T-helper 17 cell (primary cell): ENCODE measurements around the gene BHLHE40. TPM values are rescaled to one million over a fixed set of nuclear protein-coding genes. Genes with fewer than 3 reads are reported as not detected.
A peak's percentile ranks its signal among the peaks of the same experiment; 100 is the strongest.
"Not testable (repeated sequence)": the region's sequence is repeated elsewhere in the genome, so short reads cannot be mapped to it uniquely, and the experiment has no call there.

Experiments used
- ATAC-seq: fragments of 150-1000 bp; cut with Tn5 transposase; 2 replicates; pipeline ENCODE4 v1.10.0; 2021; ENCODE audit warnings: mild to moderate bottlenecking, moderate library complexity
- DNase-seq, 3 donors: peaks; one replicate each; pipeline versions ENCODE4 v3.0.0 to v3.0.0-alpha.2; 2020 to 2021
- H3K9me3 ChIP-seq: one replicate; pipeline ENCODE4 v1.7.0; 2013; ENCODE audit warnings: low read length, mild to moderate bottlenecking; ENCODE audit not compliant: control insufficient read depth, poor library complexity, severe bottlenecking
- H3K27ac Mint-ChIP-seq: one replicate; pipeline ENCODE4 v1.8.0; 2022; ENCODE audit warnings: mild to moderate bottlenecking, moderate library complexity, mixed read lengths
- H3K27me3 Mint-ChIP-seq: one replicate; pipeline ENCODE4 v1.8.0; 2022; ENCODE audit warnings: mixed read lengths
- H3K36me3 Mint-ChIP-seq: one replicate; pipeline ENCODE4 v1.8.0; 2022; ENCODE audit warnings: low read depth, mixed read lengths
- H3K4me1 Mint-ChIP-seq: one replicate; pipeline ENCODE4 v1.8.0; 2022; ENCODE audit warnings: mild to moderate bottlenecking, mixed read lengths
- H3K4me3 Mint-ChIP-seq: one replicate; pipeline ENCODE4 v1.8.0; 2022; ENCODE audit warnings: mild to moderate bottlenecking, moderate library complexity, mixed read lengths
- total RNA-seq, 4 donors: library from RNA in 2 of 4; stranded (reverse) in 2 of 4; gene quantifications; one replicate each; pipeline ENCODE4 v1.2.3 and lab custom pipeline; 2022 to 2026

The BHLHE40 gene
- total RNA-seq, 2 donors from 2014 or later = 295 to 329 TPM

DNA sequence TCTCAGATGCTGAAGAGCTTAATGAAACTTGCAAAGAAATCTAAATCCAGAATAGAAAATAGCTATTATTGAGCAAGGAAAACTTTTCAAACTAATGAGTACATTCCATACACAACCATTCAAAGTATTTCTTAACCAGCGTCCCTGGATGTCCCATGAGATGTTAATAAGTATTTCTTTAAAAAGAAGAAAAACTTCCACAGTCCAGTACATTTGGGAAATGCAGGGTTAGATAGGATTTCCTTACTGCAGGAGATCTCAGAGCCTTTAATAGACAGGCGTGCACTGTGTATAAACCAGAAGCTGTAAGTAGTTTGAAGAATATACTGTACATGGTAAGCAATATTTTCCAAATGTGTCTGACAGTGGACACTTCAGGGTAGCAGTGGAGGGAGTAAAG, 29.6 kb upstream of the BHLHE40 start:
- H3K4me3 Mint-ChIP-seq = no peak overlapping the region
- DNase-seq = no peak
- no peaks in the 10 kb centered on the region for H3K4me1 Mint-ChIP-seq
- H3K9me3 ChIP-seq = no peaks in the 10 kb centered on the region
- H3K27ac Mint-ChIP-seq = no peak overlapping the region
- no peaks in the 10 kb centered on the region for H3K36me3 Mint-ChIP-seq
- no peaks in the 10 kb centered on the region for H3K27me3 Mint-ChIP-seq
- no peak for ATAC-seq

GRCh38 chr3:4950351-4950784, 28.9 kb upstream of the BHLHE40 start:
- no peak for DNase-seq
- Mint-ChIP-seq H3K4me3 (no peak overlapping the region), H3K36me3 (no peaks in the 10 kb centered on the region), H3K27ac (no peak overlapping the region), H3K4me1 (no peaks in the 10 kb centered on the region), H3K27me3 (no peaks in the 10 kb centered on the region)
- ATAC-seq = no peak
- H3K9me3 ChIP-seq = no peaks in the 10 kb centered on the region

- H3K27ac Mint-ChIP-seq = peak overlapping the region; percentile 75
- H3K27me3 Mint-ChIP-seq = no peaks in the 10 kb centered on the region
- H3K36me3 Mint-ChIP-seq = no peaks in the 10 kb centered on the region
- H3K4me1 Mint-ChIP-seq = no peaks in the 10 kb centered on the region
- peak overlapping the region; percentile 58 for H3K4me3 Mint-ChIP-seq
- no peaks in the 10 kb centered on the region for H3K9me3 ChIP-seq
- DNase-seq (no peak), ATAC-seq (no peak)
These were observed 28.3 kb upstream of the BHLHE40 start for GRCh38 chr3:4950948-4951347.

- DNase-seq (no peak), ATAC-seq (no peak)
- Mint-ChIP-seq H3K36me3 (peaks cover 2% of the 10 kb centered on the region), H3K4me3 (no peak overlapping the region), H3K27me3 (peaks cover 7% of the 10 kb centered on the region), H3K27ac (no peak overlapping the region), H3K4me1 (no peaks in the 10 kb centered on the region)
- H3K9me3 ChIP-seq = no peaks in the 10 kb centered on the region
These were observed 26.1 kb upstream of the BHLHE40 start for GRCh38 chr3:4953119-4953518.

DNA sequence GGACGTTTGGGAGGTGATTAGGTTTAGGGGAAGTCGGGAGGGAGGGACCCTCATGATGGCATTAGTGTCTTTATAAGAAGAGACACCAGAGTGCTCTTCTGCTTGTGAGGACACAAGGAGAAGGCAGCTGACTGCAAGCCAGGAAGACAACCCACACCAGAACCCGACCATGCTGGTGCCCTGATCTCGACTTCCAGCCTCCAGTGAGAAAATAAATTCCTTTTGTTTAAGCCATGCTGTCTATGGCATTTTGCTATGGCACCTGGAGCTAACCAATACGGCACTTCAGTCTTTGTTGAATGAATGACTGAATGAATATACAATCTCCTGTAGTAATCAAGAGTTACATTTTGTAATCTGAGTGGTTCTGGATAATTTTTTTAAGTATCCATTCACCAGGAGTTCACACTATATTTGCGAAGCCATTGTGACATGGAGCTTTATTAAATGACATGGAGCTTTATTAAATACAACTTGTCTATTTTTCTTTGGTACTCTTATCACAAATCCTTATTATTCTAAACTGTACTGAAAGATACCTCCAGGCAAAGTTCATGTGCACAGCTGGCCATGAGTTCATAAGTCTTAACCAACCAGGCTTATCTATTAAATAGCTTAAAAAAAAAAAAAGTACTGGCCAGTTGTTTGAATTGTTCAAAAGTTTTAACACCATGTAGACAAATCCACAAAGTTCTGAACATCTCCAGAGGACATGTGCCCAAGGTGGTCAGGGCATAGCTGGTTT, 24.8 kb upstream of the BHLHE40 start:
- DNase-seq = no peak
- Mint-ChIP-seq H3K4me1 (no peaks in the 10 kb centered on the region), H3K4me3 (no peak overlapping the region), H3K27me3 (peaks cover 7% of the 10 kb centered on the region), H3K27ac (peak overlapping the region; percentile 46), H3K36me3 (peaks cover 2% of the 10 kb centered on the region)
- ATAC-seq = no peak
- no peaks in the 10 kb centered on the region for H3K9me3 ChIP-seq

GRCh38 chr3:4956099-4956498, 23.1 kb upstream of the BHLHE40 start:
- peaks cover 7% of the 10 kb centered on the region for H3K27me3 Mint-ChIP-seq
- no peaks in the 10 kb centered on the region for H3K9me3 ChIP-seq
- peak overlapping the region; percentile 34 for H3K27ac Mint-ChIP-seq
- no peak overlapping the region for H3K4me3 Mint-ChIP-seq
- peaks cover 2% of the 10 kb centered on the region for H3K36me3 Mint-ChIP-seq
- H3K4me1 Mint-ChIP-seq = no peaks in the 10 kb centered on the region
- no peak for DNase-seq
- ATAC-seq = no peak

DNA sequence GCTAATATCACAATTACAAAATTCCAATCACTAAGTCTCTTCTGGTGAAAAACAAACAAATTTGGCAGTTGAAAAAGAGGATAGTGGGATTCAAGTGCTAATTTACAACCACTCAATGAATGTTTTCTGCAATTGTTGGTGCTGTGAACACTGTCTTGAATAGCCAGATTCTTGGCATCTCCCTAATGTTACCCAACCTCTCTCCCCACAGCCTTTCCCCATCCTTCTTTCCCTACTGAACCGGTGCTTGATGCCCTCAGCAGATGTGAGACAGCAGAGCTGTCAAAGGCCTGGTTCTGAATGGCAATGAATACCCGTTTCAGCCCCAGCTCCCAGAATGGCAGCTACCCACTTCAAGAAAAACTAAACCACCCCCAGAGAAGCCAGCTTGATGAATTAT, 22.5 kb upstream of the BHLHE40 start:
- no peaks in the 10 kb centered on the region for H3K4me1 Mint-ChIP-seq
- peaks cover 2% of the 10 kb centered on the region for H3K36me3 Mint-ChIP-seq
- peaks cover 7% of the 10 kb centered on the region for H3K27me3 Mint-ChIP-seq
- no peak overlapping the region for H3K27ac Mint-ChIP-seq
- ATAC-seq (no peak), DNase-seq (no peak)
- H3K4me3 Mint-ChIP-seq = no peak overlapping the region
- H3K9me3 ChIP-seq = no peaks in the 10 kb centered on the region

GRCh38 chr3:4957978-4958377, 21.3 kb upstream of the BHLHE40 start:
- peaks cover 7% of the 10 kb centered on the region for H3K27me3 Mint-ChIP-seq
- no peaks in the 10 kb centered on the region for H3K4me1 Mint-ChIP-seq
- no peak overlapping the region for H3K27ac Mint-ChIP-seq
- no peaks in the 10 kb centered on the region for H3K9me3 ChIP-seq
- DNase-seq (no peak), ATAC-seq (no peak)
- no peak overlapping the region for H3K4me3 Mint-ChIP-seq
- peaks cover 2% of the 10 kb centered on the region for H3K36me3 Mint-ChIP-seq

- Mint-ChIP-seq H3K4me1 (no peaks in the 10 kb centered on the region), H3K27me3 (peaks cover 7% of the 10 kb centered on the region), H3K27ac (no peak overlapping the region), H3K4me3 (no peak overlapping the region), H3K36me3 (peaks cover 2% of the 10 kb centered on the region)
- DNase-seq (no peak), ATAC-seq (no peak)
- H3K9me3 ChIP-seq = no peaks in the 10 kb centered on the region
These were observed 20.1 kb upstream of the BHLHE40 start for GRCh38 chr3:4959180-4959579.

GRCh38 chr3:4961865-4962264, 17.4 kb upstream of the BHLHE40 start:
- H3K9me3 ChIP-seq, DNase-seq, ATAC-seq, H3K36me3 Mint-ChIP-seq, H3K27me3 Mint-ChIP-seq, H3K4me3 Mint-ChIP-seq, H3K4me1 Mint-ChIP-seq, H3K27ac Mint-ChIP-seq: not testable (repeated sequence)

- H3K36me3 Mint-ChIP-seq = peaks cover 2% of the 10 kb centered on the region
- ATAC-seq = no peak
- no peaks in the 10 kb centered on the region for H3K4me1 Mint-ChIP-seq
- no peak overlapping the region for H3K4me3 Mint-ChIP-seq
- no peaks in the 10 kb centered on the region for H3K9me3 ChIP-seq
- no peaks in the 10 kb centered on the region for H3K27me3 Mint-ChIP-seq
- no peak overlapping the region for H3K27ac Mint-ChIP-seq
- no peak for DNase-seq
These were observed 15.3 kb upstream of the BHLHE40 start for GRCh38 chr3:4963669-4964570.

DNA sequence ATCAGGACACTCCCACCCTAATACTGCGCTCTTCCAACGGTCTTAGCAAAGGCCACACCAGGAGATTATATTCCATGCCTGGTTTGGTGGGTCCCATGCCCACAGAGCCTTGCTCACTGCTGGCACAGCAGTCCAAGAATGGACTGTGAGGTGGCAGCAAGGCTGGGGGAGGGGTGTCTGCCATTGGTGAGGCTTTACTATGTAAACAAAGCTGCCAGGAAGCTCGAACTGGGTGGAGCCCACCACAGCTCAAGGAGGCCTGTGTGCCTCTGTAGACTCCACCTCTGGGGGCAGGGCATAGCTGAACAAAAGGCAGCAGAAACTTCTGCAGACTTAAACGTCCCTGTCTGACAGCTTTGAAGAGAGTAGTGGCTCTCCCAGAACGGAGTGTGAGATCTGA, 13.2 kb upstream of the BHLHE40 start:
- DNase-seq, H3K27me3 Mint-ChIP-seq, H3K36me3 Mint-ChIP-seq, H3K9me3 ChIP-seq, H3K4me3 Mint-ChIP-seq, H3K4me1 Mint-ChIP-seq: not testable (repeated sequence)
- H3K27ac Mint-ChIP-seq = peak overlapping the region; percentile 22
- peak; percentile 16 for ATAC-seq

- not testable (repeated sequence) for H3K4me3 Mint-ChIP-seq, H3K27ac Mint-ChIP-seq, H3K4me1 Mint-ChIP-seq, ATAC-seq, H3K36me3 Mint-ChIP-seq, H3K27me3 Mint-ChIP-seq, H3K9me3 ChIP-seq, DNase-seq
These were observed 11.6 kb upstream of the BHLHE40 start for GRCh38 chr3:4967683-4968082.
